ENCODE data around the gene ATG3.
A peak's percentile ranks its signal among the peaks of the same experiment; 100 is the strongest.
"Not testable (repeated sequence)": the region's sequence is repeated elsewhere in the genome, so short reads cannot be mapped to it uniquely, and the experiment has no call there.

ATG3 gene

DNA sequence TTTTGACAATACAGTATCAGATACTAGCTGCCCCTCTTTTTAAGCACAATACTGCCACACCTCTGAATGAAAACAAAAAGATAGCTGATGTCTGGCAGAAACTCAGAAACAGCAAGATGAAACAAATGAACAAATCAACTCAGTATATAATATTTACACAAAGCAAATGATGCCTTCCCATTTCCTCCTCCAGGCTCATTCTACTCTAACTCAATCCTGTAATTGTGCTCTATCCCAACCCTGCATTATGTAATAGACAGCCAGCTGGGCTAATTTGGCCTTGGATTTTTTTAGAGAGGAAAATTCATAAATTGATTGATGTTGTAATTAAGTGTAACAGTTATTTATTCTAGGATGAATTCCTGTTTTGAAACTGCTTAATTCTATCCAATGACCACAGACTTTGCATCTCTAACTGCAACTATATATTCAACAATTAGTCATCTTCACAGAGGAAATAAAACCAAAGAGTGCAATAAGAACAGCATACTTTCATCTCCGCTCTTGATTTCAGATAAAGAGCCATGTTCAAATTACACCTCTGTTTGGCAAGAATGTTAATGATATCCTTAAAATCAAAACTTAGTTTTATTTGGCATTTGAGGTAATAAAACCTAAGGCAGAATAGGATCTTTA, 6.1 kb downstream of the ATG3 start:
- DNase-seq (ENCODE audit: low read depth in 2 of 2), result no peak
- H3K4me3 ChIP-seq (replicated peaks in 1 of 2; ENCODE audit: low read depth in 2 of 2, low read length in 2 of 2), result no peak overlapping the region
- TF ChIP-seq, protein P1, sequence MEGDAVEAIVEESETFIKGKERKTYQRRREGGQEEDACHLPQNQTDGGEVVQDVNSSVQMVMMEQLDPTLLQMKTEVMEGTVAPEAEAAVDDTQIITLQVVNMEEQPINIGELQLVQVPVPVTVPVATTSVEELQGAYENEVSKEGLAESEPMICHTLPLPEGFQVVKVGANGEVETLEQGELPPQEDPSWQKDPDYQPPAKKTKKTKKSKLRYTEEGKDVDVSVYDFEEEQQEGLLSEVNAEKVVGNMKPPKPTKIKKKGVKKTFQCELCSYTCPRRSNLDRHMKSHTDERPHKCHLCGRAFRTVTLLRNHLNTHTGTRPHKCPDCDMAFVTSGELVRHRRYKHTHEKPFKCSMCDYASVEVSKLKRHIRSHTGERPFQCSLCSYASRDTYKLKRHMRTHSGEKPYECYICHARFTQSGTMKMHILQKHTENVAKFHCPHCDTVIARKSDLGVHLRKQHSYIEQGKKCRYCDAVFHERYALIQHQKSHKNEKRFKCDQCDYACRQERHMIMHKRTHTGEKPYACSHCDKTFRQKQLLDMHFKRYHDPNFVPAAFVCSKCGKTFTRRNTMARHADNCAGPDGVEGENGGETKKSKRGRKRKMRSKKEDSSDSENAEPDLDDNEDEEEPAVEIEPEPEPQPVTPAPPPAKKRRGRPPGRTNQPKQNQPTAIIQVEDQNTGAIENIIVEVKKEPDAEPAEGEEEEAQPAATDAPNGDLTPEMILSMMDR (IDR thresholded peaks at IDR 0.05; ENCODE audit: low read depth, low read length), result no peak

GRCh38 chr3:112550859-112551258, 10.9 kb downstream of the ATG3 start:
- TF ChIP-seq, protein P1 (IDR thresholded peaks at IDR 0.05; ENCODE audit: low read depth, low read length), result no peak
- no peak overlapping the region for H3K4me3 ChIP-seq (replicated peaks in 1 of 2; ENCODE audit: low read depth in 2 of 2, low read length in 2 of 2)
- DNase-seq (ENCODE audit: low read depth in 2 of 2), result no peak

DNA sequence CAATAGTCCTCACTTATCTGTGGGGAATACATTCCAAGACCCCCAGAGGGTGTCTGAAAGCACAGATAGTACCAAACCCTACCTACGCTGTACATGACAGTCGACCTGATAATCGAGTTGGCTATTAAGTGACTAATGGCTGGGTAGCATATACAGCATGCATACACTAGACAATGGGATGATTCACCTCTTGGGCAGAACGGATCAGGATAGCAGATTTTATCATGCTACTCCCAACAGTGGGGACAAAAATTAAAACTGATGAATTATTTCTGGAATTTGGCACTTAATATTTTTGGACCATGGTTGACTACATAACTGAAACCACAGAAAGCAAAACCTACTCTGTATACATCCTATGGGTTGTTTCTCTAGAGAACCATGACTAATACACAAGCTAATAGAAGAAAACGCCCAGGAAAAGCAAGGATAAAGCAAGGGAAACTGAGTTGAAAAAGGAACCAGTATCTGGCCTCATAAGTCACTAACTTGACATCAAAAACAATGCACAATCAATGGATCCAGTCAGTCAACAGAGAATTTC, 15.5 kb downstream of the ATG3 start:
- peak; percentile 5 to 67 for DNase-seq (ENCODE audit: low read depth in 2 of 2)
- TF ChIP-seq, protein P1 (IDR thresholded peaks at IDR 0.05; ENCODE audit: low read depth, low read length), result no peak
- no peak overlapping the region for H3K4me3 ChIP-seq (replicated peaks in 1 of 2; ENCODE audit: low read depth in 2 of 2, low read length in 2 of 2)

- DNase-seq (ENCODE audit: low read depth in 2 of 2), result no peak
- TF ChIP-seq, protein P1 (IDR thresholded peaks at IDR 0.05; ENCODE audit: low read depth, low read length), result no peak
- H3K4me3 ChIP-seq (replicated peaks in 1 of 2; ENCODE audit: low read depth in 2 of 2, low read length in 2 of 2), result no peak overlapping the region
These were observed 21.7 kb downstream of the ATG3 start for GRCh38 chr3:112539825-112540650.

DNA sequence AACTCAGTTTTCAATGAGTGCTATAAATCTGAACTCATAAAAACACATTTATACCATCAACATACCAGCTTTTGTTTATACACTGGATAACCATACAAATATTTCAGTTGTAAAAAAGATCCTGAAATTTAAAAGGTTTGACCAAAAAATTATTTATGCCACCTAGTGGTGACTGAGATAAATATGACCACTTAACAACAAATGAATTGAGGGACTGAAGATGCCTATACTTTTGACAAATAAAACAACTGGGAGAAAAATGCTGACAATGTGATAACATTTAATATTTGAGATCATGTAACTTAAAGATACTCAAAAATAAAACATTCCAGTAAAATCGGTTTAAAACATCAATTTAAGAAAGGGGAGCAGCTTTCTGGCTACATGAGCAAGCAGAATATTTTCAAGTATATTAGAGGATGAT, 30.4 kb downstream of the ATG3 start:
- TF ChIP-seq, protein P1 (IDR thresholded peaks at IDR 0.05; ENCODE audit: low read depth, low read length), result peak; percentile 18
- DNase-seq (ENCODE audit: low read depth in 2 of 2), result peak; percentile 66 to 67
- H3K4me3 ChIP-seq (replicated peaks in 1 of 2; ENCODE audit: low read depth in 2 of 2, low read length in 2 of 2), result no peak overlapping the region

DNA sequence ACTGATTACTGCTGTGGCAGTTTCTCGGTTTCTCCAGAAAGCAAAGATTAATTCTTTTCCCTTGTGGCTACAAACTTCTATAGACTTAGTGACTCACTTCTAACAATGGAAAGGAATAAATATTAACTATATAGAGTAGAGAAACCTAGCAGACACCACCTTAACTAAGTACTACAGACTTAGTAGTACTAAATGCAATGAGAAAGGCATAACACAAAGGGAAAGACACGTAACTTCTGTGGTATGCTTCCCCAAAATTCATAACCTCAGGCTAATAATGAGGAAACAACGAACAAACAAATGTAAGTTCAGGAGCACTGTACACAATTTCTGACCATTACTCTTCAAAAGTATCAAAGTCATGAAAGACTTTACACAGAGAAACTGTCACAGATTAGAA, 31.2 kb downstream of the ATG3 start:
- DNase-seq (ENCODE audit: low read depth in 2 of 2), result no peak
- TF ChIP-seq, protein P1 (IDR thresholded peaks at IDR 0.05; ENCODE audit: low read depth, low read length), result no peak
- no peak overlapping the region for H3K4me3 ChIP-seq (replicated peaks in 1 of 2; ENCODE audit: low read depth in 2 of 2, low read length in 2 of 2)

GRCh38 chr3:112524127-112524526, 37.6 kb downstream of the ATG3 start:
- not testable (repeated sequence) for DNase-seq (ENCODE audit: low read depth in 2 of 2); H3K4me3 ChIP-seq (replicated peaks in 1 of 2; ENCODE audit: low read depth in 2 of 2, low read length in 2 of 2)
